A549 treated with CpdA at 1 μM for 4 hours (cell line): ENCODE results near the gene EDEM1. TPM values are rescaled to one million over a fixed set of nuclear protein-coding genes. Genes with fewer than 3 reads are reported as not detected.

ENCODE experiments used
- total RNA-seq: library from RNA; stranded (reverse); fragments of 200-300 nt; extraction: Qiagen RNA extraction; gene quantifications from 5 replicates; pipeline ENCODE4 v1.2.3, GENCODE V29; 2022; ENCODE audit warnings: low read depth

EDEM1 gene
- 16.7 to 23.8 TPM (median 18.4 TPM) in 5 replicates for total RNA-seq

GRCh38 chr3:5187156-5187919, at the start of gene EDEM1:
Gene EDEM1, plus strand, starts transcription at chr3:5187707. Its CDS starts 99 bp downstream, at chr3:5187806.

Other genes starting within 250 kb of the EDEM1 start
- gene BHLHE40, start 208.3 kb upstream of the EDEM1 start, total RNA-seq, result 95.1 to 123 TPM (median 107 TPM) in 5 replicates
- 63.2 to 71.7 TPM (median 66.7 TPM) in 5 replicates for gene ARL8B, start 65.4 kb upstream of the EDEM1 start, total RNA-seq